CD14-positive monocyte (primary cell): ENCODE data around the gene PNO1. TPM values are rescaled to one million over a fixed set of nuclear protein-coding genes. Genes with fewer than 3 reads are reported as not detected.
"Not testable (repeated sequence)": the region's sequence is repeated elsewhere in the genome, so short reads cannot be mapped to it uniquely, and the experiment has no call there.

Experiments used
- DNase-seq, 3 donors: peaks; one replicate each; pipeline ENCODE4 v3.0.0-alpha.2; 2011 to 2022
- H2AFZ ChIP-seq: 2 replicates; pipeline ENCODE4 v1.6.0; 2012; ENCODE audit warnings: mild to moderate bottlenecking, low read depth, low read length, inconsistent platforms; ENCODE audit not compliant: insufficient read depth, poor library complexity, severe bottlenecking
- H3K27ac ChIP-seq, 2 donors: 1 replicate in 1 of 2; 2 replicates in 1 of 2; pipeline ENCODE4 v1.5.1; 2012 to 2013; ENCODE audit warnings: low read length in 2 of 2, control low read depth in 1 of 2, inconsistent platforms in 1 of 2, low read depth in 1 of 2, mild to moderate bottlenecking in 1 of 2
- H3K27me3 ChIP-seq, 2 donors: one replicate each; pipeline versions ENCODE4 v1.6.0 to v1.6.1; 2011 to 2013; ENCODE audit warnings: low read length in 2 of 2; ENCODE audit not compliant: control insufficient read depth in 2 of 2, insufficient read depth in 2 of 2
- H3K36me3 ChIP-seq, 2 donors: replicated peaks in 1 of 2; 1 replicate in 1 of 2; 2 replicates in 1 of 2; pipeline versions ENCODE4 v1.5.1 to v1.6.1; 2012 to 2013; ENCODE audit warnings: low read length in 2 of 2, control low read depth in 1 of 2, inconsistent platforms in 1 of 2, mild to moderate bottlenecking in 1 of 2; ENCODE audit not compliant: insufficient read depth in 2 of 2, control insufficient read depth in 1 of 2
- H3K4me1 ChIP-seq, 2 donors: 1 replicate in 1 of 2; 2 replicates in 1 of 2; pipeline versions ENCODE4 v1.5.1 to v1.6.1; 2012 to 2013; ENCODE audit warnings: low read length in 2 of 2, control low read depth in 1 of 2, inconsistent platforms in 1 of 2, mild to moderate bottlenecking in 1 of 2, moderate library complexity in 1 of 2; ENCODE audit not compliant: insufficient read depth in 2 of 2, control insufficient read depth in 1 of 2
- H3K4me2 ChIP-seq: replicated peaks from 2 replicates; pipeline ENCODE3; 2012; ENCODE audit warnings: low read length, moderate library complexity, mild to moderate bottlenecking; ENCODE audit not compliant: poor library complexity, severe bottlenecking; ENCODE audit errors: extremely low read depth
- H3K4me3 ChIP-seq, 3 experiments: fragments of 200-600 bp in 1 of 3; sonication (generic) in 1 of 3; replicated peaks in 1 of 3; 1 replicate in 2 of 3; 2 replicates in 1 of 3; pipeline ENCODE4 v1.5.1; 2011 to 2013; ENCODE audit warnings: low read length in 3 of 3, mild to moderate bottlenecking in 3 of 3, control low read depth in 2 of 3, low read depth in 2 of 3, inconsistent platforms in 1 of 3, moderate library complexity in 1 of 3
- H3K79me2 ChIP-seq: 2 replicates; pipeline ENCODE4 v1.6.0; 2012; ENCODE audit warnings: mild to moderate bottlenecking, control low read depth, inconsistent platforms, low read length, moderate library complexity; ENCODE audit not compliant: insufficient read depth
- H3K9ac ChIP-seq: 2 replicates; pipeline ENCODE4 v1.6.0; 2017; ENCODE audit warnings: low read length, mild to moderate bottlenecking; ENCODE audit not compliant: insufficient read depth, poor library complexity, severe bottlenecking
- H3K9me3 ChIP-seq, 2 donors: replicated peaks in 1 of 2; 1 replicate in 1 of 2; 2 replicates in 1 of 2; pipeline versions ENCODE4 v1.5.1 to v1.6.1; 2012 to 2013; ENCODE audit warnings: low read length in 2 of 2, control low read depth in 1 of 2; ENCODE audit not compliant: control insufficient read depth in 1 of 2, insufficient read depth in 1 of 2
- H4K20me1 ChIP-seq: 2 replicates; pipeline ENCODE4 v1.6.0; 2012; ENCODE audit warnings: mild to moderate bottlenecking, low read length, control low read depth, moderate library complexity; ENCODE audit not compliant: insufficient read depth
- H3K27ac Mint-ChIP-seq, 7 donors: one replicate each; pipeline ENCODE4 v1.8.0; 2020; ENCODE audit warnings: mild to moderate bottlenecking in 7 of 7, mixed read lengths in 7 of 7, moderate library complexity in 6 of 7, inconsistent platforms in 2 of 7
- H3K27me3 Mint-ChIP-seq, 3 donors: one replicate each; pipeline ENCODE4 v1.8.0; 2021 to 2022; ENCODE audit warnings: low read depth in 3 of 3, mild to moderate bottlenecking in 3 of 3, mixed read lengths in 3 of 3, moderate library complexity in 3 of 3, inconsistent platforms in 1 of 3
- H3K36me3 Mint-ChIP-seq, 2 donors: one replicate each; pipeline ENCODE4 v1.8.0; 2020; ENCODE audit warnings: mixed read lengths in 2 of 2, inconsistent platforms in 1 of 2, mild to moderate bottlenecking in 1 of 2
- H3K4me1 Mint-ChIP-seq: one replicate; pipeline ENCODE4 v1.8.0; 2020; ENCODE audit warnings: mild to moderate bottlenecking, mixed read lengths
- H3K4me3 Mint-ChIP-seq, 2 donors: one replicate each; pipeline ENCODE4 v1.8.0; 2020; ENCODE audit warnings: mild to moderate bottlenecking in 2 of 2, mixed read lengths in 2 of 2, moderate library complexity in 1 of 2
- H3K9me3 Mint-ChIP-seq, 7 donors: one replicate each; pipeline ENCODE4 v1.8.0; 2020 to 2022; ENCODE audit warnings: mixed read lengths in 7 of 7, mild to moderate bottlenecking in 6 of 7, moderate library complexity in 6 of 7, inconsistent platforms in 2 of 7
- WGBS: methylation state at CpG from one replicate; pipeline ENCODE4 v1.1.5; 2013; ENCODE audit warnings: missing lambda C conversion rate; ENCODE audit not compliant: insufficient coverage; 5-methylcytosine and 5-hydroxymethylcytosine counted together
- intact Hi-C, 2 donors: fragments of 100-400 bp; cut with micrococcal nuclease; formaldehyde crosslinking; loops; one replicate each; pipeline versions ENCODE4 v1.15.0 to v1.15.1; 2023
- polyA plus RNA-seq, 3 donors: library from polyadenylated mRNA; depleted of rRNA in 1 of 3; unstranded in 2 of 3; stranded (reverse) in 1 of 3; fragments of 300-500 nt in 2 of 3; fragments of >200 nt in 1 of 3; fragmentation: Illumina TruSeq in 2 of 3; gene quantifications; 1 replicate in 2 of 3; 2 replicates in 1 of 3; pipeline ENCODE4 v1.2.3, GENCODE V29; 2012 to 2021
- TF ChIP-seq, protein P1 (sequence below): fragments of 200-600 bp; IDR thresholded peaks from one replicate; pipeline ENCODE4 v1.8.0; 2022; ENCODE audit warnings: antibody characterized with exemption, mild to moderate bottlenecking

Gene PNO1
- polyA plus RNA-seq, 3 donors: 4.7 to 14.0 (median 10.8) TPM

DNA sequence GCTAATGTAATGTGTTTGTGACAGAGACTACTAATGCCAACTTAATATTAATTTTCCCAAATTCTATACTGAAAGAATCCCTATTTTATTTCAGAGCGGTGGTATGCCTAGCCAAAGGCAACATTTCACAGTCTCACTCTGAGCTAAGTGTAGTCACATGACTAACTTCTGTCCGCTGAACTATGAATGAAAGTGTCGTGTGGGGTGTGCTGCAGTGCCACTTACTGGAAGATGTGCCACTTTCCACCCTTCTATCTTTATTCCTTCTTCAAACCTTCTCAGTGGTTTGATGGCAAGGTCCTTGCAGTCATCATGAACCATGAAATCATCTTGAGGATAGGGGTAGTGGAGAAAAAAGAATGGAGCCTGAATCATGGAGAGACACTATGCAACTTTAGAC lies 47.6 kb upstream of the PNO1 start:
- no peaks in the 10 kb centered on the region for H4K20me1 ChIP-seq
- H3K4me1 Mint-ChIP-seq: peaks cover 17% of the 10 kb centered on the region
- H3K9ac ChIP-seq: no peak overlapping the region
- TF ChIP-seq, protein P1, sequence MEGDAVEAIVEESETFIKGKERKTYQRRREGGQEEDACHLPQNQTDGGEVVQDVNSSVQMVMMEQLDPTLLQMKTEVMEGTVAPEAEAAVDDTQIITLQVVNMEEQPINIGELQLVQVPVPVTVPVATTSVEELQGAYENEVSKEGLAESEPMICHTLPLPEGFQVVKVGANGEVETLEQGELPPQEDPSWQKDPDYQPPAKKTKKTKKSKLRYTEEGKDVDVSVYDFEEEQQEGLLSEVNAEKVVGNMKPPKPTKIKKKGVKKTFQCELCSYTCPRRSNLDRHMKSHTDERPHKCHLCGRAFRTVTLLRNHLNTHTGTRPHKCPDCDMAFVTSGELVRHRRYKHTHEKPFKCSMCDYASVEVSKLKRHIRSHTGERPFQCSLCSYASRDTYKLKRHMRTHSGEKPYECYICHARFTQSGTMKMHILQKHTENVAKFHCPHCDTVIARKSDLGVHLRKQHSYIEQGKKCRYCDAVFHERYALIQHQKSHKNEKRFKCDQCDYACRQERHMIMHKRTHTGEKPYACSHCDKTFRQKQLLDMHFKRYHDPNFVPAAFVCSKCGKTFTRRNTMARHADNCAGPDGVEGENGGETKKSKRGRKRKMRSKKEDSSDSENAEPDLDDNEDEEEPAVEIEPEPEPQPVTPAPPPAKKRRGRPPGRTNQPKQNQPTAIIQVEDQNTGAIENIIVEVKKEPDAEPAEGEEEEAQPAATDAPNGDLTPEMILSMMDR: no peak
- DNase-seq: peak in 2 of 3 donors; percentile 19 to 25
- no CpG with 5 or more reads among the region's 3 CpGs for WGBS
- H3K27me3 ChIP-seq: no peaks in the 10 kb centered on the region
- peaks cover 15 to 16% of the 10 kb centered on the region in 2 donors for H3K4me1 ChIP-seq
- no peak overlapping the region for H2AFZ ChIP-seq
- intact Hi-C loops: no loop called here
- no peaks in the 10 kb centered on the region for H3K79me2 ChIP-seq
- peaks cover 3 to 11% of the 10 kb centered on the region in 2 donors for H3K9me3 ChIP-seq
- no peak overlapping the region for H3K4me3 ChIP-seq
- no peaks in the 10 kb centered on the region for H3K36me3 ChIP-seq
- H3K4me3 Mint-ChIP-seq: no peak overlapping the region
- H3K36me3 Mint-ChIP-seq: peaks cover 7% of the 10 kb centered on the region in 2 donors
- H3K4me2 ChIP-seq: no peak overlapping the region
- no peak overlapping the region for H3K27ac ChIP-seq
- H3K27me3 Mint-ChIP-seq: no peaks in the 10 kb centered on the region
- H3K9me3 Mint-ChIP-seq: peaks cover 6 to 16% (median 9%) of the 10 kb centered on the region in 7 donors
- H3K27ac Mint-ChIP-seq: no peak overlapping the region

DNA sequence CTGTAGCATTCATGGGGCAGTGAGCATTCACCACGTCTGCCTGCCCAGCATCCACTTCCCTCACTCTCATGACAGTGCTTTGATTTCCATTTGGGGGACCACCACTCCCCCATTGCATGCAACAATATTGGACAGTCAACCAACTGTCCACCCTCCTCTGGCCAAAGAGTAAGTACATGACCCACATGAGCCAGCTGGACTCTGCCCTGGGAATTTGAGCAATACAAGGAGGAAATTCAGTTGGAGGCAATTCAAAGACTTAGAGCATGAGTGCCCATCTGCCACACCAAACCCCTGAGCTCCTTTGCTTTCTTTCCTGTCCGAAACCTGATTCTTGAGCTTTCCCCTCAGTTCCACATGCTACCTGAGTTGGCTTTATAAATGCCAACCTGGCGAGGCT lies 41.7 kb upstream of the PNO1 start:
- no peak for DNase-seq
- peaks cover 8% of the 10 kb centered on the region for H3K4me1 Mint-ChIP-seq
- H3K4me3 ChIP-seq: no peak overlapping the region
- H3K4me1 ChIP-seq: no peaks in the 10 kb centered on the region
- H3K27me3 ChIP-seq: no peaks in the 10 kb centered on the region
- H3K9ac ChIP-seq: no peak overlapping the region
- H3K4me2 ChIP-seq: no peak overlapping the region
- H3K9me3 ChIP-seq: no peaks in the 10 kb centered on the region
- H3K27ac Mint-ChIP-seq: no peak overlapping the region
- H3K27ac ChIP-seq: no peak overlapping the region
- peaks cover 0 to 3% (median 0%) of the 10 kb centered on the region in 3 donors for H3K27me3 Mint-ChIP-seq
- H3K9me3 Mint-ChIP-seq: peaks cover 0 to 5% (median 0%) of the 10 kb centered on the region in 7 donors
- H2AFZ ChIP-seq: no peak overlapping the region
- no peaks in the 10 kb centered on the region for H3K36me3 ChIP-seq
- H3K36me3 Mint-ChIP-seq: no peaks in the 10 kb centered on the region
- TF ChIP-seq, protein P1: no peak
- WGBS: 97% methylated on average over 2 of the region's 3 CpGs
- intact Hi-C loops: no loop called here
- no peaks in the 10 kb centered on the region for H3K79me2 ChIP-seq
- H3K4me3 Mint-ChIP-seq: no peak overlapping the region
- no peaks in the 10 kb centered on the region for H4K20me1 ChIP-seq

DNA sequence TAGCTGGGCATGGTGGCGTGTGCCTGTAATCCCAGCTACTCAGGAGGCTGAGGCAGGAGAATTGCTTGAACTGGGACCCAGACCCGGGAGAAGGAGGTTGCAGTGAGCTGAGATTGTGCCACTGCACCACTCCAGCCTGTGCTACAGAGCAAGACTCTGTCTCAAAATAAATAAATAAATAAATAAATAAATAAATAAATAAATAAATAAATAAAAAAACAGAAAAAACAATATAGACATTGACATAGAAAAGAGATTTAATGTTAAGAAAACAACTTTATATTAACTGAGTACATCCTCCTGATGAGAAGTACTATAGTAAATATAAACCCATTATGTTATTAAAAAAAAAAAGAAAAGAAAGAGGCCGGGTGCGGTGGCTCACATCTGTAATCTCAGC lies 39.8 kb upstream of the PNO1 start:
- DNase-seq, H3K4me3 ChIP-seq, intact Hi-C loops, H3K27ac ChIP-seq, H4K20me1 ChIP-seq, H3K4me3 Mint-ChIP-seq, H3K4me2 ChIP-seq, H3K36me3 ChIP-seq, H3K9me3 ChIP-seq, H3K9ac ChIP-seq, H3K9me3 Mint-ChIP-seq, H3K27me3 Mint-ChIP-seq, H3K79me2 ChIP-seq, H2AFZ ChIP-seq, H3K4me1 ChIP-seq, H3K27ac Mint-ChIP-seq, H3K27me3 ChIP-seq, H3K36me3 Mint-ChIP-seq: not testable (repeated sequence)
- H3K4me1 Mint-ChIP-seq: peaks cover 23% of the 10 kb centered on the region
- WGBS: no CpG with 5 or more reads among the region's 4 CpGs
